Epithelial cell of esophagus (primary cell): ENCODE measurements around the gene BICDL2.
A peak's percentile ranks its signal among the peaks of the same experiment; 100 is the strongest.

Source experiments
- DNase-seq: peaks from one replicate; pipeline ENCODE4 v3.0.0; 2010; ENCODE audit warnings: low read depth
- H3K4me3 ChIP-seq: 2 replicates; pipeline ENCODE4 v1.5.1; 2011; ENCODE audit warnings: mild to moderate bottlenecking, low read length, control low read depth
- TF ChIP-seq, protein P1 (sequence below): IDR thresholded peaks from 2 replicates; pipeline ENCODE4 v1.5.1; 2011; ENCODE audit warnings: low read depth, mild to moderate bottlenecking, low read length, control low read depth, inconsistent platforms; ENCODE audit not compliant: insufficient read depth; ENCODE audit errors: missing control alignments

Gene BICDL2

GRCh38 chr16:2992383-2993081 is 44.2 kb downstream of the BICDL2 start:
- TF ChIP-seq, protein P1, sequence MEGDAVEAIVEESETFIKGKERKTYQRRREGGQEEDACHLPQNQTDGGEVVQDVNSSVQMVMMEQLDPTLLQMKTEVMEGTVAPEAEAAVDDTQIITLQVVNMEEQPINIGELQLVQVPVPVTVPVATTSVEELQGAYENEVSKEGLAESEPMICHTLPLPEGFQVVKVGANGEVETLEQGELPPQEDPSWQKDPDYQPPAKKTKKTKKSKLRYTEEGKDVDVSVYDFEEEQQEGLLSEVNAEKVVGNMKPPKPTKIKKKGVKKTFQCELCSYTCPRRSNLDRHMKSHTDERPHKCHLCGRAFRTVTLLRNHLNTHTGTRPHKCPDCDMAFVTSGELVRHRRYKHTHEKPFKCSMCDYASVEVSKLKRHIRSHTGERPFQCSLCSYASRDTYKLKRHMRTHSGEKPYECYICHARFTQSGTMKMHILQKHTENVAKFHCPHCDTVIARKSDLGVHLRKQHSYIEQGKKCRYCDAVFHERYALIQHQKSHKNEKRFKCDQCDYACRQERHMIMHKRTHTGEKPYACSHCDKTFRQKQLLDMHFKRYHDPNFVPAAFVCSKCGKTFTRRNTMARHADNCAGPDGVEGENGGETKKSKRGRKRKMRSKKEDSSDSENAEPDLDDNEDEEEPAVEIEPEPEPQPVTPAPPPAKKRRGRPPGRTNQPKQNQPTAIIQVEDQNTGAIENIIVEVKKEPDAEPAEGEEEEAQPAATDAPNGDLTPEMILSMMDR: no peak
- no peak overlapping the region for H3K4me3 ChIP-seq
- peak; percentile 77 for DNase-seq

GRCh38 chr16:2991566-2992261 is 45.0 kb downstream of the BICDL2 start:
- TF ChIP-seq, protein P1: no peak
- H3K4me3 ChIP-seq: no peak overlapping the region
- no peak for DNase-seq

- no peak for DNase-seq
- H3K4me3 ChIP-seq: no peak overlapping the region
- TF ChIP-seq, protein P1: no peak
These were observed 45.9 kb downstream of the BICDL2 start for GRCh38 chr16:2990891-2991290.

- TF ChIP-seq, protein P1: no peak
- H3K4me3 ChIP-seq: no peak overlapping the region
- no peak for DNase-seq
These were observed 48.1 kb downstream of the BICDL2 start for GRCh38 chr16:2988590-2989099.

DNA sequence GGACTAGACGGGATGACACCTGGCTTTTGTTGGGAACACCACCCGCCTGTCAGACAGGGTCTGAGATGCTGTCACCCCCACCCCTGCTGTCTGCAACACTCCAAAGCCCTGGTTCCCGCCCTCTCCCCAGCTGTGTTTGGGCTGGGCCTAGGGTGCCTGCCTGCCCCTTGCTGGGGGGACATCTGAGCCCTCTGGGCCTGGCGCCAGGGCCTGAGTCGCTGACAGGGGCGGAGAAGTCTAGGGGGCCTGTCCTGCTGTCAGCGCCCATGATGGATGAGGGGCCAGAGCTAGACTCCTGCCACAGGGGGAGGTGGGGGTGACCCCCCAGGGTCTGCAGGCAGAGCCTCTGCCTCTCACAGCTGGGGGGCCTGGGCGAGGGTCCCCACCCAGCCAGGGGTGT is 48.9 kb downstream of the BICDL2 start:
- H3K4me3 ChIP-seq: no peak overlapping the region
- DNase-seq: no peak
- TF ChIP-seq, protein P1: no peak

DNA sequence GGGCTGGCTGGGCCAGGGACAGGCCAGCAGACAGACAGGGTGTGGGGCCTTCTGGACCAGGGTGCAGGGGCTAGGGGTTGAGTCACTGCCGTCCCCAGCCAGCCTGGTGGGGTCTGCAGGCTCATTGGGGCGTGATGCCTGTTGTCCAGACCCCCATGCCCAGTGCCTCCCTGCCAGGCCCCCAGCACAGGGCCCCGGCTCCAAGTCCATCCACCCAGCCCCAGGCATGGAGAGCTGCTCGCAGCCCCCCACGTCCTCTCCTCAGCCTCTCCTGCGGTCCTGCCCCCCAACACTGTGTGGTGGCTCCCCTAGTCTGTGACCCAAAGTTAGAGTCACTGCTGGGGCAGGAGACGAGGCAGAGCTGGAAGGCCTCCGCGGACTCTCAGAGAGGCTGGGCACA is 49.5 kb downstream of the BICDL2 start:
- no peak overlapping the region for H3K4me3 ChIP-seq
- TF ChIP-seq, protein P1: no peak
- DNase-seq: no peak
